ENCODE results near the gene PHF19.

Gene PHF19

GRCh38 chr9:120891884-120892747 is 15.1 kb upstream of the PHF19 start:
- DNase-seq (ENCODE audit: low spot score), result no peak

GRCh38 chr9:120891245-120891883 is 14.4 kb upstream of the PHF19 start:
- no peak for DNase-seq (ENCODE audit: low spot score)

GRCh38 chr9:120890320-120891244 is 13.6 kb upstream of the PHF19 start:
- no peak for DNase-seq (ENCODE audit: low spot score)

GRCh38 chr9:120889606-120890271 is 12.8 kb upstream of the PHF19 start:
- no peak for DNase-seq (ENCODE audit: low spot score)

GRCh38 chr9:120888626-120889025 is 11.6 kb upstream of the PHF19 start:
- no peak for DNase-seq (ENCODE audit: low spot score)

GRCh38 chr9:120886490-120886967 is 9.5 kb upstream of the PHF19 start:
- DNase-seq (ENCODE audit: low spot score), result no peak

GRCh38 chr9:120885958-120886357 is 9.0 kb upstream of the PHF19 start:
- DNase-seq (ENCODE audit: low spot score), result no peak

- no peak for DNase-seq (ENCODE audit: low spot score)
Measured at GRCh38 chr9:120885457-120885856, 8.5 kb upstream of the PHF19 start.

GRCh38 chr9:120883608-120883996 is 6.6 kb upstream of the PHF19 start:
- no peak for DNase-seq (ENCODE audit: low spot score)

GRCh38 chr9:120882935-120883607 is 6.1 kb upstream of the PHF19 start:
- no peak for DNase-seq (ENCODE audit: low spot score)

- DNase-seq (ENCODE audit: low spot score), result no peak
Measured at GRCh38 chr9:120879446-120879845, 2.5 kb upstream of the PHF19 start.

- DNase-seq (ENCODE audit: low spot score), result no peak
Measured at GRCh38 chr9:120878188-120879130, 1.5 kb upstream of the PHF19 start.

- peak; percentile 74 for DNase-seq (ENCODE audit: low spot score)
Measured at GRCh38 chr9:120877276-120878034, 467 bp upstream of the PHF19 start.

- DNase-seq (ENCODE audit: low spot score), result peak; percentile 82
Measured at GRCh38 chr9:120875954-120876841, 790 bp downstream of the PHF19 start.

GRCh38 chr9:120875643-120875953 is 1.4 kb downstream of the PHF19 start:
- no peak for DNase-seq (ENCODE audit: low spot score)

- DNase-seq (ENCODE audit: low spot score), result peak; percentile 49
Measured at GRCh38 chr9:120875195-120875565, 1.8 kb downstream of the PHF19 start.

GRCh38 chr9:120874226-120875194 is 2.5 kb downstream of the PHF19 start:
- DNase-seq (ENCODE audit: low spot score), result no peak
